Stimulated activated CD4-positive, alpha-beta T cell treated with anti-CD3 and anti-CD28 coated beads, Interleukin-15, amount 100 ng/mL, for 1 hour (primary cell): ENCODE results near the gene TTC9B.

ENCODE experiments used
- DNase-seq, 2 donors: peaks; one replicate each; pipeline ENCODE4 v3.0.0-alpha.2; 2020; ENCODE audit warnings: low read depth in 1 of 2, low spot score in 1 of 2

The TTC9B gene

GRCh38 chr19:40249201-40249600 is 31.0 kb upstream of the TTC9B start:
- DNase-seq = no peak

GRCh38 chr19:40247735-40248262 is 29.6 kb upstream of the TTC9B start:
- no peak for DNase-seq

GRCh38 chr19:40247178-40247577 is 29.0 kb upstream of the TTC9B start:
- no peak for DNase-seq

- no peak for DNase-seq
Measured at GRCh38 chr19:40246292-40247073, 28.3 kb upstream of the TTC9B start.

DNA sequence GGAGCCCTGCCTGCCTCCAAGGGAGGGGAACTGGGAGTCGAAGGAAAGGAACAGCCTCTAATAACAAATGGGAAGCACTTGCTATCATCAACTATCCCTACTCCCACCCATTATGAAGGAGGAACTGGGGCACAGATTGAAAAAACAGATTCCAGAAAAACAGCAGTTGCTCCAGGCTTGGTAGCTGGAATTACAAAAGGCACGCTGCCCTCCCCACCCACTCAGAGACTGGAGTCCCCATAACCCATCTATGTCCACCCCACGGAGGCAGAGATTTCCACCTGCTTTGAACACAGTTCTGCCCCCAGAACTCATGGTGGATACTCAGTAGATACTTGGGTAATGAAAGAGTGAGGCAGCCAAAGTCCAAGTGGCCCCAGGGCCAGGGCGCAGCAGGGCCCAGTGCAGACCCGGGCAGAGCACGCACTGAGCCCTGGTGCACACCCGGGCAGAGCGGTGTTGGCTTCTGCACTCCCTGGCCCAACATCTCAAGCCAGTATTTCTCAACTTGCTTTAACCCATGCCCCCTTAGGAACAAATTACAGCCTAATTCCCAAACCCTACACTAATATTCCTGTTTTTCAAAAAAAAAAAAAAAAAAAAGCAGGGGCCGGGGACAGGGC is 27.4 kb upstream of the TTC9B start:
- DNase-seq = no peak

DNA sequence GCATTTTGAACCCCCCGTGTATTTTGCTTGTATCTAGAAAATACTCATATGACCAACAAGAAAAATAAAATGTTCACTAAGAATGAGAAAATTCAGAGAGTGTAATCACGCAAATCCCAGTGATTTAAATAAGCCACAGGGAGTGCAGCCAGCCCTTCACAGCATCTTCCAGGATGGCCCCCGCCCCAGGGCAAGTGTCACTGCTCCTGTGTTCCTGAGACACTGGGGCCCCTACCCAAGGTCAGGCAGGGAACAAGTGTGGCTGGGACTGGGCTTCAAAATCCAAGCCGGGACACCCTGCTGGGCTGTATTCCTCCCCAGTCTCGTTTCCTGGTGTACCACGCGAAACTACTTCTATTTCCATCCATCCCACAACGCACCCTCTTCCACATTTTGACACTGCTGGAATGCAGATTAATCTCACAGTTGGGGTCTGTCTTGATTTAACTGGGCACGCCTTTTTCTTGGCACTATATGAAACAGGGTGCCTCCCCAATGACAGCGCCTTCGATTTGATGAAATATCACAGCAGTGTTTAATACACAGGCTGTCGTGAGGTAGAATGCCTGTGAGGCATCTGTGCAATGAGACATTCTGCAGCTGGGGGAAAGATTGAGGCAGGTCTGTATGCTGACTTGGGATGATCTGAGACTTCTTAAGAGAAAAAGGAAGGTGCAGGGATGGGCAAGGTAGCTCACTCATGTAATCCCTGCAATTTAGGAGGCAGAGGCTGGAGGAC is 26.6 kb upstream of the TTC9B start:
- DNase-seq = no peak

GRCh38 chr19:40243181-40243580 is 25.0 kb upstream of the TTC9B start:
- no peak for DNase-seq

- no peak for DNase-seq
Measured at GRCh38 chr19:40242480-40242879, 24.3 kb upstream of the TTC9B start.

DNA sequence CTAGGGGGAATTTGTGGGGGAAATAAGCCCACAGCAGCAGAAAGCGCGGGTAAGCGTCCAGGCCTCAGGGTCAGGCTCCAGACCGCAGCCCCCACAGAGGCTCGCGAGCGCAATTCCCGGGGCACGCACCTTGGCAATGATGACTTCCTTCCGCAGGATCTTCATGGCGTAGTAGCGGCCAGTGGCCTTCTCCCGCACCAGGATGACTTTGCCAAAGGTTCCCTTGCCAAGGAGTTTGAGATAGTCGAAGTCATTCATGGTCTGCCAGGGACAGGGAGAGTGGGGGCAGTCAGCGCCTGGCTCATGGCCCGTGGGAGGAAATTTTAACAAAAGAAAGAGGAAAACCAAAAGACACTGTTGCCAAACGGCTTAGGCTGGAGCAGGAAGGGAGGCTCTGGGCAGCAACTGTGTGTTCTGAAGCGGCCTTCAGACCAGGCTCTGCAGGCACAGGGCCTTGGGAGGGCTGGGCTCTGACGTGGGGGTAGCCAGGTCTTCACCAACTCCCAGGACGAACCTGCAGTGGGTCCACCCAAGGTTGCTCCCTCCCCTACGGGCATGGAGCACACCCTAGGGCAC is 23.7 kb upstream of the TTC9B start:
- no peak for DNase-seq

DNA sequence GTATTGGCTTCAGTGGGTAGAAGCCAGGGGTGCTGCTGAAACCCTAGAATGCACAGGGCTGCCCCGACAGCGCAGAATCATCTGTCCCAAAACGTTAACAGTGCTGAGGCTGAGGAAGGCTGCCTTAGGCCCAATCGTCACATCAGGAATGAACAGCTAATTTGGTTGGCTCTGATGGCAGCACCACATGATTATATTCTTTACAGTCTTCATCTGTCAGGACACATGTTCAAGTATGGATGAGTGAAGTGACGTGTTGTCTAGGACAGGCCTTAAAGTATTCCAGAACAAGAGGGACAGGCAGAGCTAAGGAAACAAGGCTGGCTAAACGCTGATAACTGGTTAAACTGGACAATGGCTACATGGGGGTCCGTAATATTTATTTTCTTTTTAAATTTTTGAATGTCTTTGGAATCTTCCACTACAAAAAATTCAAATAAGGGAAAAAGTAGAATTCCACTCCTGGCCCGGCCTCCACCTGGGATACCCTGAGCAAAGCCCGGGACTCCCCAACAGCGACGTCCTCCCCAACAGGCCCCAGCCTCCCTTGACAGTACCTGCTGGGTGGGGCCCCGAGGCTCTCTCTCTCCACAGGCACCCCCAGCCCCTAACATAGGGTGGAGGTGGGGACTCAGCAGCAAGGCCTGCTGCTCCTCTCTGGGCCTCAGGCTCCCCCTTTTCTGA is 23.1 kb upstream of the TTC9B start:
- DNase-seq = no peak

- no peak for DNase-seq
Measured at GRCh38 chr19:40240332-40240731, 22.1 kb upstream of the TTC9B start.

DNA sequence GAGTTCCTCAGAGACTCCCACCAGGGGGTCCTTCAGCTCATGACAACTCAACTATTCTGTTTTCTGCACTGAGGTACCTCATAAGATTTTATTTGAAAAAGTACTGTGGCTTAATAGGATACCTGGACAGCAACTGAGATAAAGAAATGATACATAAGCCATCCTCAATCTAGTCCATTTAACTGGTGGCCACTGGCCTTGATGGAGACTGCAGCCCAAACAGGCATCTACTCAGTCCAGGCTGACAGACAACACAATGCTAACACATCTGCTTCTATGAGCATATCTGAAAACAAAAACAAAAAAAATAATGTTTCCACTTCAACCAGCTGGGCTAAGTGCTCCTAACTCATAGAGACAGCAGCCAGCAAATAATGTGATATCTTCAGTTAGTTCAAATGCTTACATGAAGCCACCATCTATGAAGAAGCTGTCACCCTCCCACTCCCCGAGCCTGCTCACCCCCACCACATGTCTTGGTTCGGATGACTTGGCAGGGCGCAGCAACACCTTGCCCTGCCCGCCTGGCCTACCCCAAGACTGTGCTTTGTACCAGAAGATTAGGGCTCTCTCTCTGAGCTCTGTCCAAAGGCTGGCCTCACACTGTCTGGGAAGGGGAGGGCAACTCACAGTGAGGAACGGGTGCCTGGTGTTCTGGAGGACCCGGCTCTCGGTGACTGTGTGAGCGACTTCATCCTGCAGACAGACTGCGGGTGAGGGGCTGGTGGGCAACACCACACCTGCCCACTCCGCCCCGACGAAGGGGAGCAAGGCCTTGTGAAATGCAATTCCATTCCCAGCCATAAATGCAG is 21.4 kb upstream of the TTC9B start:
- no peak for DNase-seq

- DNase-seq = no peak
Measured at GRCh38 chr19:40238775-40239174, 20.6 kb upstream of the TTC9B start.

DNA sequence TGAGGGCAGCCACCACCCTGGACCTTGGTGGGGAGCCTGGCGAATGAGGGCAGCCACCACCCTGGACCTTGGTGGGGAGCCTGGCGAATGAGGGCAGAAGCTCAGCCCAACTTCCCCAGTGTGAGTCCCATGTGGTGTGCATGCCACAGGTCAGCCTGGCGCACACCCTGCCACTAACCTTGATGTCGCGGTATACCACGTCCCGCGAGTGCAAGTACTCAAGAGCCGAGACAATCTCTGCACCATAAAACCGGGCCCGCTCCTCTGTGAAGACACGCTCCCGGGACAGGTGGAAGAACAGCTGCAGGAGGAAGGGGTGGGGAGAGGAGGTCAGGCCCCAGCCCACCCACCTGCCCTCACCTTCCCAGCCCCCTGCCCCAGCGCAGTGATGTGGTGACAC is 19.6 kb upstream of the TTC9B start:
- no peak for DNase-seq

DNA sequence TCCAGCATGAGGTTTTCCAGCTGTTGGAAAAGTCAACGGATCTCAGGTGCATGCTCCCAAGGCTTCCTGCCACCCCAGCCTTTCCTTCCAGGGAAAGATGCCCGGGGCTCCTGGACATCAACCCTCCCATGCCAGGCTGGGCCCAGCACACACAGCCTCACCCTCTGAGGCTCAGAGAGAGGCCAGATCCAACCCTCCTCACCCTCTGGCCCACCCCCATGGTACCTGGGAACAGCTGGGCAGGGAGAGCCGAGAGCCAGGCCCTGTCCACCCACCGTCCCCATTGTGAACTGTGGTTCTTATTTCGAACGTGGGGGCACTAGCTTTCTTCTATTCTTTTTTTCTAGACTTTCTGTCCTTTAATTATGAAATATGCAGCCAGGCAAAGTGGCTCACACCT is 18.2 kb upstream of the TTC9B start:
- no peak for DNase-seq

- no peak for DNase-seq
Measured at GRCh38 chr19:40236026-40236355, 17.8 kb upstream of the TTC9B start.

- no peak for DNase-seq
Measured at GRCh38 chr19:40235238-40236025, 17.2 kb upstream of the TTC9B start.

DNA sequence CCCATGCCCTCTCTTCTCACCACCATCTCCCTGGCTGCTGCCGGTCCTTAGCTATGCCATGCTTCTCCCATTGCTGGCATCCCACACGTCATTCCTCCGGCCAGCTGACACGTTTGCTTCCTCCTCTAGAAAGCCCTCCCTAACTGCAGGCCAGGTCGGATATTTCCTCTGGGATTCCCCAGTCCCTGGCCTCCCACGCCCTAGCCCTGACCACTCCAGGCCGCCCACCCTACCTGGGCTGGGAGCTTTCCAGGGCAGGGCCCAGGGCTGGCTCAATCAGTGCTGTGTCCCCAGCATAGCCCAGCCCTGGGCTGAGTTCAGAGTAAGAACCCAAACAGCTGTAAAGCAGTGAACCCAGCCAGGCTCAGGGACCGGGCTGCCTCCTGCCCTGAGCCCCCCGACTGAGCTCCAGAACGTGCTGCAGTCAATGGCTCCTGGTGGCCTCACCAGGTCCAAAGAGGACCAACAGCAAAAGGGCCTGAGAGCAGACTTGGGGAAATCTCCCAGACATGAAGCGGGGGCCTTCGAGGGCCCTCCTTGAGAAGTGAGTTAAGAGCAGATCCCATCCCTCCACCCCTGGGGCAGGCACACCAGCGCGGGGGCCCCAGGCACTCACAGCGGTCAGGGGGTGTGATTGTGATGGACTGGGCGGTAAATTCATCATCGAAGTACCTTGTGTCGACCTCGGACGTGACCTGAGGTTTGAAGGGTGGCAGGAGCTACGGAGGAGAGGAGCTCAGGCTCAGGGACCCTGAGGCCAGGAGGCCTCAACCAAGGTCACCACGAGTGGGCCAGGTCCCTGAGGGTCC is 16.4 kb upstream of the TTC9B start:
- no peak for DNase-seq
